GM12873 (cell line): ENCODE measurements around the gene SUPT3H.

ENCODE experiments used
- TF ChIP-seq, protein P1 (sequence below): IDR thresholded peaks from 2 replicates; pipeline ENCODE4 v1.5.1; 2012; ENCODE audit warnings: low read depth, mild to moderate bottlenecking, moderate library complexity, low read length, control low read depth; ENCODE audit not compliant: insufficient read depth; ENCODE audit errors: missing control alignments

Gene SUPT3H

GRCh38 chr6:45171380-45171779 lies 206.4 kb downstream of the SUPT3H start:
- TF ChIP-seq, protein P1, sequence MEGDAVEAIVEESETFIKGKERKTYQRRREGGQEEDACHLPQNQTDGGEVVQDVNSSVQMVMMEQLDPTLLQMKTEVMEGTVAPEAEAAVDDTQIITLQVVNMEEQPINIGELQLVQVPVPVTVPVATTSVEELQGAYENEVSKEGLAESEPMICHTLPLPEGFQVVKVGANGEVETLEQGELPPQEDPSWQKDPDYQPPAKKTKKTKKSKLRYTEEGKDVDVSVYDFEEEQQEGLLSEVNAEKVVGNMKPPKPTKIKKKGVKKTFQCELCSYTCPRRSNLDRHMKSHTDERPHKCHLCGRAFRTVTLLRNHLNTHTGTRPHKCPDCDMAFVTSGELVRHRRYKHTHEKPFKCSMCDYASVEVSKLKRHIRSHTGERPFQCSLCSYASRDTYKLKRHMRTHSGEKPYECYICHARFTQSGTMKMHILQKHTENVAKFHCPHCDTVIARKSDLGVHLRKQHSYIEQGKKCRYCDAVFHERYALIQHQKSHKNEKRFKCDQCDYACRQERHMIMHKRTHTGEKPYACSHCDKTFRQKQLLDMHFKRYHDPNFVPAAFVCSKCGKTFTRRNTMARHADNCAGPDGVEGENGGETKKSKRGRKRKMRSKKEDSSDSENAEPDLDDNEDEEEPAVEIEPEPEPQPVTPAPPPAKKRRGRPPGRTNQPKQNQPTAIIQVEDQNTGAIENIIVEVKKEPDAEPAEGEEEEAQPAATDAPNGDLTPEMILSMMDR, result no peak

- TF ChIP-seq, protein P1, result no peak
Observed at GRCh38 chr6:45170309-45170708, 207.4 kb downstream of the SUPT3H start.

DNA sequence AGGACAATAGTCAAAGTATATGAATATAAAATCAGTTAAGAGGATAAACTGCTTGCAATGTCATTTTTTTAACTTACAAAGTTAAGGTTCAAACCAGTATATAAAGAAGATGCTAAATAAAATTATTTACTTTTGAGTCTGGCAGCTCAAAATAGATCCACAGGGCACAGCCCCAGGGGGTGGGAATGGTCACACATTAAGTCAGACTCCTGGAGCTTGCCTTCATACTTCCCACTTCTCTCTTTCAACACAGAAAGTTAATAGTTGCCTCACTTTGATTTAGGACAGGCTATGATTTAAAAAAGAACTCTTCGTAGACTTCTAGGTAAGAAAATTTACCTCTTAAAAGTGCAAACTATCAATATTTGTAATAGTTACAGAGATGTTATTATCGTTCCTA lies 207.9 kb downstream of the SUPT3H start:
- TF ChIP-seq, protein P1, result no peak

- TF ChIP-seq, protein P1, result no peak
Observed at GRCh38 chr6:45163952-45164766, 213.6 kb downstream of the SUPT3H start.

- TF ChIP-seq, protein P1, result no peak
Observed at GRCh38 chr6:45160305-45160704, 217.4 kb downstream of the SUPT3H start.

DNA sequence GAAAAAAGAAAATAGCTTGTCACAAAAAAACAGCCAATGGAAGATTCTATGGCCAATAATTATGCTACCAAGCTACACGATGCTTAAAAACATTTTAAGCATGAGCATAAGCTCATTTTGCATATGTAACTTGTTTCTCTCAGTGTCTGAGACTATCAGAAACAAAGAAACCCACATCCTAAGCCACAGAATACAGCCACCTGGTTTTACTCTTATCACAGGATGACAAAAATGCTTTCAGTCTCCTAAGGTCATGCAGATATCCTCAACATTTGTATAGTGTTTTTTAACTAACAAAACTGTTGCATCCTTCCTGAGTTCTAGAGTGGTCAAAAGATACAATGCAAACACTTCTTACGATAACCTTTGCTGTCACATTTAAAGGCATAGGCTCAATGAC lies 221.7 kb downstream of the SUPT3H start:
- TF ChIP-seq, protein P1, result no peak

DNA sequence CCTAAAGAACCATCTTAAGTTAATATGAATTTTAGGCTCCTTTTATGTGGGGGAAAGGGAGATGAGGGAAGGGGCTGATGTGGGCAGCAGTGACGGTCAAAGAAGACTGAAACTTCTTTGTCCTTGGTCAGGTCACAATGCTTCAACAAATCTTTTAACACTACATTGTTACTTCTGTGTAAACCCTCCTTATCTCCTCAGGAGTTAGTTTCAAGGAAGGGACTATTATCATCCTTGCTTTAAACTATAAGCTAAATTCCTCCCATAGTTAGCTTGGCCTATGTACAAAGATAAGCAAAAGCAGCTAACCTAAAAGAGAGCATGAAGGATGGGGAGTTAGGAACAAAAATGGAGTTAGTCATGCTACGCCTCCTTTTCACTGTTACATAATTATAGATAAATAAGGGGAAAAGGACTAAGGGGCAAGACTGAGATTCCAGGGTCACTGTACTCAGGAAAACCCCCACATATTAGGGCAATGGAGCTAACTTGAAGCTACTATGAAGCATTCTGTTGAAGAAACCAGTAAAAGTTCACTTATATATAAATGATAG lies 222.3 kb downstream of the SUPT3H start:
- TF ChIP-seq, protein P1, result no peak
